GM19467 (cell line): ENCODE results near the gene CXCL11.
A peak's percentile ranks its signal among the peaks of the same experiment; 100 is the strongest.
"Not testable (repeated sequence)": the region's sequence is repeated elsewhere in the genome, so short reads cannot be mapped to it uniquely, and the experiment has no call there.

Experiments used
- ATAC-seq: cut with Tn5 transposase; IDR thresholded peaks from one replicate; pipeline ENCODE4 v1.9.1; 2021; ENCODE audit warnings: mild to moderate bottlenecking, moderate library complexity; ENCODE audit not compliant: unreplicated experiment

CXCL11 gene

GRCh38 chr4:76035799-76036380, at the start of gene CXCL11:
Gene CXCL11 (minus strand): TSS chr4:76036070. CDS start chr4:76035987, 83 bp downstream.
- no peak for ATAC-seq

DNA sequence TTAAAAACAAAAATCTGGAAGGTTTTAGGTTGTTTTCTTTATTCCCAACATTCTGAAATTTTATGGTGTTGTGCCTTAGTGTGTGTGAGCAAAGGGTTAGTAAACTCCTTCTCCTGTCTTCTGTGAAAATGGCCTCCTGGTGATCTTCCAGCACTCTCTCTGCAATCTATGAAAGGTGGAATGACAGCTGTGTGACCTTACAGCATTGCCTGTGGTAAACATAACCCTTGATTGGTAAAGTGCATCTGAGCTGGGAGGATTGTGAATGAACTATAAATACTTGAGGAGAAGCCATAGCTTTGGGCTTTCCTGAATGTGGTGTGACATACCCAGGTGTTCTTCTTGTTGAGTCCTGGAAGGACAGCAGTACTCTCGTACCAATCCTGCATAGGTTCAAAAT, 48.7 kb upstream of the CXCL11 start:
- ATAC-seq, result no peak

- no peak for ATAC-seq
Observed at GRCh38 chr4:76083386-76083988, 47.6 kb upstream of the CXCL11 start.

GRCh38 chr4:76078033-76078613, 42.3 kb upstream of the CXCL11 start:
- ATAC-seq, result no peak

GRCh38 chr4:76074993-76075600, 39.2 kb upstream of the CXCL11 start:
- no peak for ATAC-seq

GRCh38 chr4:76074468-76074867, 38.6 kb upstream of the CXCL11 start, which contains the start of gene ART3:
Gene ART3 (plus strand): TSS chr4:76074709. CDS start chr4:76075890, 1,181 bp downstream.
- no peak for ATAC-seq

- ATAC-seq, result no peak
Observed at GRCh38 chr4:76072760-76073159, 36.9 kb upstream of the CXCL11 start.

DNA sequence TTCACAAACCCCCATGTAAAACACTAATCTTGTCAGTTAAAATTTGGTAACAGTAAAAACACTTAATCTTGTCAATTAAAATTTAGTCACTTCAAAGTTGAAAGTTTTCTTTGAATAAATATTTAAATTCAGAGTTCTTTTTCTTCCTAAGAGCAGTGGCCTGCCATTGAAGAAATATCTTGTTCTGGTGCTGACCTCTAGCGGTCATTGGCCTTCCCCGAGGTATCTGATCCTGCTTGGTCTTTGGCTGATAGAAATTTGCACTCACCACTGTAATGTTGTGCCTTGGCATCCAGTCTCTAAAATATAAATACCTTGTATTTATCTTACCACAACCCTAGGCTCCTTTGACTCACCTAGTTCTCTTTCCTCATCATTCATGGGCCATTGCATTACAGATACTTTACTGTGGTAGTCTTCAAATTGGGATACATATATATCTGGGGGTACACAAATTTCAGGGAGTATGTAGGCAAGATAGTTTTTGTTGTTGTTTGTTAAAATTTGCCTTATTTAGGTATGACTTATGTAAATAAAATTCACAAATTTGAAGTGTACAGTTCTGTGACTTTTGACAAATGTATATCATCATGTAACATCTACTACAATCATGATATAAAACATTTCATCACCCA, 31.9 kb upstream of the CXCL11 start:
- peak; percentile 58 for ATAC-seq

GRCh38 chr4:76066546-76066945, 30.7 kb upstream of the CXCL11 start:
- no peak for ATAC-seq

DNA sequence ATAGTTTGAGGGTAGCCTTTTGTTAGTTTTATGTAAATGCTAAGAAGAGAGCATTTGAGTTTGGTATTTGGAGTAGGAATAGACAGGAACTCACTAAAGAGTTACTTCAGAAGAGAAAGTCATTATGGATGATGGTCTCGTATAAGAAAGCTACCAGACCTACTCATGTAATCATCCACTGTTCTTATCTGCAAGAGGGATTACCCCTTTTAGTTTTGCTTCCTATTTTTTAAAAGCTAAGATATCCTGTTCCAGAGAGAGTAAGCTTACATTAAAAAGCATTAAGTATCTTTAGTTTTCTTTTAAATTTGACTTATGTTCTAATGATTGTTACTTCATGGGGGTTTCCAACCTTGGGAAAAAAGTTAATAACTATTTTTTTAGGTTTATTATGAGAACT, 26.1 kb upstream of the CXCL11 start:
- peak; percentile 55 for ATAC-seq

GRCh38 chr4:76061421-76061820, 25.6 kb upstream of the CXCL11 start:
- ATAC-seq, result no peak

DNA sequence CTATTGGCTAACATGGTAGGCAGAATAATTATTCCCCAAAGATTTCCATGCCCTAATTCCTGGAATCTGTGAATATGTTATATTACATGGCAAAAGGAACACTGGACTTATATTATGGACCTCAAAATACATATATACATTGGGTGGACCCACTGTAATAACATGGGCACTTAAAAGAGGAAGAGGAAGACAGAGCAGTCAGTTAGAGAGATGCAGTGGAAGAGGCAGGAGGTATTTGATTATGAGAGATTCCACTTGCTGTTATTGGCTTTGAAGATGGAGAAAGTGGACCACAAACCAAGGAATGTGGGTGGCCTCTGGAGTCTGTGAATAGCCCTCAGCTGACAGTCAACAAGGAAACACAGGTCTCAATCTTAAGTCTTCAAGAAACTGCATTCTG, 24.6 kb upstream of the CXCL11 start:
- ATAC-seq, result no peak

DNA sequence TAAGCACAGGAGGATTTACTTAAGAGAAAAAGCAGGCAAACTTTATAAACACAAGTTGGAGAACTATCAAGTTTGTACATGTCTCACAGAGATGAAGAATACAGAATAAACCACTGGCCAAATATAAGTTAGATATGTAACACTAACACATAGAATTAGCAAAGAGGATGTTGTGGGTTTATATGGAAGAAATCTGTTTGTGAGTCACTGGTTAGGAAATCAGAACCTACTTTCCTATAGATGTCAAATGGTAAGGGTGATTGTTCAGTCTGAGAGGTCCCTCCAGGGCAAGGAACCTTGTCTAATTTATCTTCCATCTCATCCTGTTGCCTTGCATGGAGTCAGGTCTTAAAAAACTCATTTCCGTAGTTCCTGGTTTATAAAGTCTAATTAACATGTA, 23.9 kb upstream of the CXCL11 start:
- ATAC-seq, result no peak

- ATAC-seq, result no peak
Observed at GRCh38 chr4:76058888-76059426, 23.1 kb upstream of the CXCL11 start.

DNA sequence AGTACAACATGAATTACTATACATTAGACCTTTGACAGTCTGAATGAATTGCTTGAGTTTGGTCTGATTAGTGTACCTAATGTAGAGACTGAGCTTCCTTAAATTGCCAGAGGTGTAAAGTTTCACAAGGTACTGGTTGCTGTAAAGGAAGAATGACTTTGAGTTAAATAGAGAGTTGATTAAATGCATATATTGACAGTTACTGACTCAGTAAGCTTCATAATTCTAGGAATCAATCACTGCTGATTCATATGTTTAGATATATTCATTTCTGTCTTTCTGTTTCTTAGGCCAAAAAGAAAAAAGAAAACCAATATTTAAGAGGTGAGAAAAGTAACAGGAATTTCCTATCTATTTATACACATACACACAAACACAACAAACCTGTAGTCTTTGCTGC, 22.4 kb upstream of the CXCL11 start:
- ATAC-seq, result no peak

GRCh38 chr4:76055421-76055820, 19.6 kb upstream of the CXCL11 start:
- ATAC-seq, result no peak

DNA sequence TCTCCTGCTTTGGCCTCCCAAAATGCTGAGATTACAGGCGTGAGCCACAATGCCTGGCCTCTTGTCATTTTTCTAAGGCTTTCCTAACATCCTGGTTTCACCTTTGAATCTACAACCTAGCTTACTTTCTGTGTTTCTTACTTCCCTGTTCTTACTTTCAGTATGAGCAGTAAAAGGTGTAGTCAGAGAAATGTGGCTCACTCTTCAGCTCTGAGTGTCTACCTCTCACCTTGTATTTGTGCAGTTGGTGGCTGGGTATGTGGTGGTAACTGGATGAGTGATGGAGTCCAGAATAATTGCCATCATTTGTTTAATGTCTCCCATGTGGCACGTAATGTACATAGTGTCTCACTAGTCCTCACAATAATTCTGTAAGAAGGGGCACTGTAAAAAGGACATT, 19.1 kb upstream of the CXCL11 start:
- peak; percentile 95 for ATAC-seq

GRCh38 chr4:76053730-76054129, 17.9 kb upstream of the CXCL11 start:
- ATAC-seq, result no peak

GRCh38 chr4:76050560-76051050, 14.7 kb upstream of the CXCL11 start:
- ATAC-seq, result not testable (repeated sequence)

DNA sequence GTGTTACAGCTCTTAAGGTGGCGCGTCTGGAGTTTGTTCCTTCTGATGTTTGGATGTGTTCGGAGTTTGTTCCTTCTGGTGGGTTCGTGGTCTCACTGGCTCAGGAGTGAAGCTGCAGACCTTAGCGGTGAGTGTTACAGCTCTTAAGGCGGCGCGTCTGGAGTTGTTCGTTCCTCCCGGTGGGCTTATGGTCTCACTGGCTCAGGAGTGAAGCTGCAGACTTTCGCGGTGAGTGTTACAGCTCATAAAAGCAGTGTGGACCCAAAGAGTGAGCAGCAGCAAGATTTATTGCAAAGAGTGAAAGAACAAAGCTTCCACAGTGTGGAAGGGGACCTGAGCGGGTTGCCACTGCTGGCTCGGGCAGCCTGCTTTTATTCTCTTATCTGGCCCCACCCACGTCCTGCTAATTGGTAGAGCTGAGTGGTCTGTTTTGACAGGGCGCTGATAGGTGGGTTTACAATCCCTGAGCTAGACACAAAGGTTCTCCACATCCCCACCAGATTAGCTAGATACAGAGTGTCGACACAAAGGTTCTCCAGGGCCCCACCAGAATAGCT, 14.1 kb upstream of the CXCL11 start:
- not testable (repeated sequence) for ATAC-seq

- not testable (repeated sequence) for ATAC-seq
Observed at GRCh38 chr4:76044686-76045085, 8.8 kb upstream of the CXCL11 start.
